Measurements from ENCODE around the gene AFDN.

- no peak for TF ChIP-seq CTCF (IDR thresholded peaks at IDR 0.05)
- no peak for TF ChIP-seq POLR2A (IDR thresholded peaks at IDR 0.05)
Observed at GRCh38 chr6:168000198-168001028, 173.7 kb downstream of the AFDN start.
